Trophoblast cell (in vitro differentiated cells and primary cell): ENCODE results near the gene C10orf120.

ENCODE experiments used
- DNase-seq, 2 donors: peaks; one replicate each; pipeline ENCODE4 v3.0.0-alpha.2; 2016
- H2AFZ ChIP-seq: 2 replicates; pipeline ENCODE4 v1.6.1; 2013; ENCODE audit warnings: low read length, moderate library complexity, mild to moderate bottlenecking; ENCODE audit not compliant: insufficient read depth, poor library complexity
- H2AK5ac ChIP-seq: 2 replicates; pipeline ENCODE4 v1.6.1; 2013; ENCODE audit warnings: mild to moderate bottlenecking, low read length
- H2BK120ac ChIP-seq: 2 replicates; pipeline ENCODE4 v1.6.1; 2013; ENCODE audit warnings: low read length, mild to moderate bottlenecking, moderate library complexity; ENCODE audit not compliant: insufficient read depth, poor library complexity
- H2BK12ac ChIP-seq: 2 replicates; pipeline ENCODE4 v1.6.1; 2013; ENCODE audit warnings: mild to moderate bottlenecking, low read length, moderate library complexity
- H2BK5ac ChIP-seq: 2 replicates; pipeline ENCODE4 v1.6.1; 2013; ENCODE audit warnings: low read length, low read depth, moderate library complexity, mild to moderate bottlenecking; ENCODE audit not compliant: poor library complexity
- H3K14ac ChIP-seq: 2 replicates; pipeline ENCODE4 v1.6.1; 2013; ENCODE audit warnings: mild to moderate bottlenecking, low read length
- H3K18ac ChIP-seq: 2 replicates; pipeline ENCODE4 v1.6.1; 2013; ENCODE audit warnings: mild to moderate bottlenecking, low read length
- H3K23ac ChIP-seq: 2 replicates; pipeline ENCODE4 v1.6.1; 2013; ENCODE audit warnings: low read length
- H3K27ac ChIP-seq: 2 replicates; pipeline ENCODE4 v1.5.1; 2013; ENCODE audit warnings: low read depth, mild to moderate bottlenecking, inconsistent platforms, low read length, moderate library complexity
- H3K27me3 ChIP-seq: 2 replicates; pipeline ENCODE4 v1.6.1; 2013; ENCODE audit warnings: inconsistent platforms, mild to moderate bottlenecking, low read length, moderate library complexity; ENCODE audit not compliant: insufficient read depth
- H3K36me3 ChIP-seq, 2 experiments: 1 replicate in 1 of 2; 2 replicates in 1 of 2; pipeline ENCODE4 v1.6.1; 2013; ENCODE audit warnings: low read length in 2 of 2, mild to moderate bottlenecking in 2 of 2, moderate library complexity in 1 of 2; ENCODE audit not compliant: insufficient read depth in 2 of 2, control insufficient read depth in 1 of 2
- H3K4ac ChIP-seq: 2 replicates; pipeline ENCODE4 v1.6.1; 2013; ENCODE audit warnings: low read depth, mild to moderate bottlenecking, low read length, moderate library complexity
- H3K4me1 ChIP-seq, 2 experiments: 1 replicate in 1 of 2; 2 replicates in 1 of 2; pipeline ENCODE4 v1.6.1; 2013; ENCODE audit warnings: low read length in 2 of 2, mild to moderate bottlenecking in 2 of 2, moderate library complexity in 1 of 2; ENCODE audit not compliant: insufficient read depth in 2 of 2, control insufficient read depth in 1 of 2
- H3K4me2 ChIP-seq: 2 replicates; pipeline ENCODE4 v1.6.1; 2013; ENCODE audit warnings: inconsistent platforms, mild to moderate bottlenecking, low read length, moderate library complexity
- H3K4me3 ChIP-seq: 2 replicates; pipeline ENCODE4 v1.5.1; 2013; ENCODE audit warnings: mild to moderate bottlenecking, low read depth, low read length, inconsistent platforms
- H3K79me1 ChIP-seq: one replicate; pipeline ENCODE4 v1.6.1; 2013; ENCODE audit warnings: low read length
- H3K79me2 ChIP-seq: 2 replicates; pipeline ENCODE4 v1.6.1; 2013; ENCODE audit warnings: low read length, mild to moderate bottlenecking; ENCODE audit not compliant: control insufficient read depth, insufficient read depth, poor library complexity
- H3K9ac ChIP-seq: 2 replicates; pipeline ENCODE4 v1.6.1; 2013; ENCODE audit warnings: mild to moderate bottlenecking, low read length
- H3K9me3 ChIP-seq: 2 replicates; pipeline ENCODE4 v1.6.1; 2013; ENCODE audit warnings: low read depth, mild to moderate bottlenecking, control low read depth, inconsistent platforms, low read length; ENCODE audit not compliant: insufficient read depth
- H4K12ac ChIP-seq: 2 replicates; pipeline ENCODE4 v1.6.1; 2013; ENCODE audit warnings: low read depth, mild to moderate bottlenecking, low read length, moderate library complexity
- H4K8ac ChIP-seq: 2 replicates; pipeline ENCODE4 v1.6.1; 2013; ENCODE audit warnings: low read depth, mild to moderate bottlenecking, low read length, moderate library complexity
- H4K91ac ChIP-seq: one replicate; pipeline ENCODE4 v1.6.1; 2013; ENCODE audit warnings: low read depth, mild to moderate bottlenecking, low read length, moderate library complexity
- WGBS: extraction: QIAGEN DNeasy Blood & Tissue Kit; methylation state at CpG from one replicate; pipeline ENCODE4 v1.1.7; 2013; ENCODE audit warnings: missing lambda C conversion rate; ENCODE audit not compliant: insufficient read length, insufficient coverage; ENCODE audit errors: extremely low coverage; 5-methylcytosine and 5-hydroxymethylcytosine counted together

Gene C10orf120

GRCh38 chr10:122665329-122665860 is 34.3 kb downstream of the C10orf120 start:
- DNase-seq, result no peak

GRCh38 chr10:122664501-122664900 is 35.1 kb downstream of the C10orf120 start:
- no peak overlapping the region for H3K18ac ChIP-seq
- no peak overlapping the region for H2AK5ac ChIP-seq
- no peaks in the 10 kb centered on the region for H3K79me2 ChIP-seq
- no peak overlapping the region for H2BK5ac ChIP-seq
- no peak overlapping the region for H3K4ac ChIP-seq
- no peak overlapping the region for H2AFZ ChIP-seq
- WGBS, result no CpG with 5 or more reads among the region's 8 CpGs
- H3K23ac ChIP-seq, result no peak overlapping the region
- no peak overlapping the region for H3K4me3 ChIP-seq
- H3K36me3 ChIP-seq, result no peaks in the 10 kb centered on the region
- H4K8ac ChIP-seq, result no peak overlapping the region
- H2BK120ac ChIP-seq, result no peak overlapping the region
- H3K9ac ChIP-seq, result no peak overlapping the region
- no peak overlapping the region for H4K91ac ChIP-seq
- no peak for DNase-seq
- H3K4me2 ChIP-seq, result no peak overlapping the region
- peaks cover 5% of the 10 kb centered on the region for H3K9me3 ChIP-seq
- H3K79me1 ChIP-seq, result no peaks in the 10 kb centered on the region
- H3K27ac ChIP-seq, result no peak overlapping the region
- H2BK12ac ChIP-seq, result no peak overlapping the region
- no peaks in the 10 kb centered on the region for H3K4me1 ChIP-seq
- no peak overlapping the region for H3K14ac ChIP-seq
- H3K27me3 ChIP-seq, result no peaks in the 10 kb centered on the region
- H4K12ac ChIP-seq, result no peak overlapping the region

More at GRCh38 chr10:122665329-122665860, 34.3 kb downstream of the C10orf120 start:
- Histone ChIP-seq H3K4me2 (no peak overlapping the region), H3K9ac (no peak overlapping the region), H3K27ac (no peak overlapping the region), H2BK120ac (no peak overlapping the region), H3K14ac (no peak overlapping the region), H4K12ac (no peak overlapping the region), H3K27me3 (no peaks in the 10 kb centered on the region), H3K4ac (no peak overlapping the region), H4K8ac (no peak overlapping the region), H3K9me3 (peaks cover 5% of the 10 kb centered on the region), H3K23ac (no peak overlapping the region), H2BK5ac (no peak overlapping the region), H2AK5ac (no peak overlapping the region), H3K79me2 (no peaks in the 10 kb centered on the region), H4K91ac (no peak overlapping the region), H3K4me1 (no peaks in the 10 kb centered on the region), H3K79me1 (no peaks in the 10 kb centered on the region), H3K36me3 (no peaks in the 10 kb centered on the region), H3K18ac (no peak overlapping the region), H2BK12ac (no peak overlapping the region), H3K4me3 (no peak overlapping the region), H2AFZ (no peak overlapping the region)
- no CpG with 5 or more reads among the region's 7 CpGs for WGBS

GRCh38 chr10:122663516-122664130 is 36.0 kb downstream of the C10orf120 start:
- Histone ChIP-seq H3K23ac (no peak overlapping the region), H2AFZ (no peak overlapping the region), H3K79me2 (no peaks in the 10 kb centered on the region), H3K27me3 (no peaks in the 10 kb centered on the region), H3K14ac (no peak overlapping the region), H3K36me3 (no peaks in the 10 kb centered on the region), H3K9ac (no peak overlapping the region), H3K4me1 (no peaks in the 10 kb centered on the region), H2BK12ac (no peak overlapping the region), H3K4me2 (no peak overlapping the region), H3K4me3 (no peak overlapping the region), H3K9me3 (peaks cover 5% of the 10 kb centered on the region), H4K12ac (no peak overlapping the region), H4K91ac (no peak overlapping the region), H2BK5ac (no peak overlapping the region), H2BK120ac (no peak overlapping the region), H4K8ac (no peak overlapping the region), H3K27ac (no peak overlapping the region), H3K18ac (no peak overlapping the region), H3K4ac (no peak overlapping the region), H2AK5ac (no peak overlapping the region), H3K79me1 (no peaks in the 10 kb centered on the region)
- no CpG with 5 or more reads among the region's 5 CpGs for WGBS
- no peak for DNase-seq

- no peak overlapping the region for H2BK12ac ChIP-seq
- no peak overlapping the region for H3K4me2 ChIP-seq
- H3K4me1 ChIP-seq, result no peaks in the 10 kb centered on the region
- WGBS, result no CpG with 5 or more reads among the region's 6 CpGs
- no peak overlapping the region for H4K91ac ChIP-seq
- no peak overlapping the region for H2BK5ac ChIP-seq
- no peaks in the 10 kb centered on the region for H3K27me3 ChIP-seq
- no peak overlapping the region for H3K4me3 ChIP-seq
- no peak for DNase-seq
- H3K14ac ChIP-seq, result no peak overlapping the region
- H3K79me1 ChIP-seq, result no peaks in the 10 kb centered on the region
- H3K4ac ChIP-seq, result no peak overlapping the region
- no peak overlapping the region for H4K12ac ChIP-seq
- no peak overlapping the region for H3K9ac ChIP-seq
- H3K18ac ChIP-seq, result no peak overlapping the region
- no peak overlapping the region for H4K8ac ChIP-seq
- H2AFZ ChIP-seq, result no peak overlapping the region
- no peak overlapping the region for H2BK120ac ChIP-seq
- no peaks in the 10 kb centered on the region for H3K79me2 ChIP-seq
- H3K23ac ChIP-seq, result no peak overlapping the region
- H2AK5ac ChIP-seq, result no peak overlapping the region
- peaks cover 5% of the 10 kb centered on the region for H3K9me3 ChIP-seq
- no peaks in the 10 kb centered on the region for H3K36me3 ChIP-seq
- no peak overlapping the region for H3K27ac ChIP-seq
These were observed 37.4 kb downstream of the C10orf120 start for GRCh38 chr10:122662231-122662630.
